HG03342 (cell line): ENCODE data around the gene MRPS12.
A peak's percentile ranks its signal among the peaks of the same experiment; 100 is the strongest.

Experiments
- ATAC-seq: cut with Tn5 transposase; IDR thresholded peaks from one replicate; pipeline ENCODE4 v1.9.1; 2021; ENCODE audit warnings: mild to moderate bottlenecking, moderate library complexity; ENCODE audit not compliant: unreplicated experiment

MRPS12 gene

DNA sequence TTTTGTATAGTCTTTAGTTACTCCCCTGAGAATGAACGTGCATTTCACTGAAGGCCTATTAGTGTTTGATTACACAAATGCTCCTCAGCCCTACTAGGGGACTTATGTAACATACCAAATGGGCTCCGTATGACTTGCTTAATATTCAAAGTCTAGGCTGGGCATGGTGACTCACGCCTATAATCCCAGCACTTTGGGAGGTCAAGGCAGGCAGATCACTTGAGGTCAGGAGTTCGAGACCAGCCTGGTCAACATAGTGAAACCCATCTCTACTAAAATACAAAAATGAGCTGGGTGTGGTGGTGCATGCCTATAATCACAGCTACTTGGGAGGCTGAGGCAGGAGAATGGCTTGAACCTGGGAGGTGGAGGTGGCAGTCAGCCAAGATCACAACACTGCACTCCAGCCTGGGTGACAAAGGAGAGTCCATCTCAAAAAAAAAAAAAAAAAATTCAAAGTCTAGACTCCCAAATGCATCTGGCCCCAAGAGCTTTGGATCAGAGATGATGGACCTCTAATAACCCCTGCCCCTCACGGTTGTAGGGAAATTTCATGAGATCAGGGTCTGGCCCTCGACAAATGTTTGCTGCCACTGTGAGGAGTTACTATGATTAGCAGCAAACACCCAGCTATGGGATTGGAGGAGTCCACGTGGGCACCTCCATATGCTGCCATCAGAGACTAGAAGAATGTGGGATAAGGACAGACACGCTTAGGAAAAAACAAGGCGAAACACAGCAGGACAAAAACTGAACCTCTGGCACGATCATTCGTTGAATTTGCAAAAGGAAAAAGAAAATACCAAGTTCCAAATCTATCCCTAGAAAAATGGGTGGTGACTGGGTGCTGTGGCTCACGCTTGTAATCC, 40.2 kb downstream of the MRPS12 start:
- ATAC-seq, result no peak

- no peak for ATAC-seq
These were observed 40.9 kb downstream of the MRPS12 start for GRCh38 chr19:38971672-38972071.

- ATAC-seq, result no peak
These were observed 44.0 kb downstream of the MRPS12 start for GRCh38 chr19:38974624-38975213.

DNA sequence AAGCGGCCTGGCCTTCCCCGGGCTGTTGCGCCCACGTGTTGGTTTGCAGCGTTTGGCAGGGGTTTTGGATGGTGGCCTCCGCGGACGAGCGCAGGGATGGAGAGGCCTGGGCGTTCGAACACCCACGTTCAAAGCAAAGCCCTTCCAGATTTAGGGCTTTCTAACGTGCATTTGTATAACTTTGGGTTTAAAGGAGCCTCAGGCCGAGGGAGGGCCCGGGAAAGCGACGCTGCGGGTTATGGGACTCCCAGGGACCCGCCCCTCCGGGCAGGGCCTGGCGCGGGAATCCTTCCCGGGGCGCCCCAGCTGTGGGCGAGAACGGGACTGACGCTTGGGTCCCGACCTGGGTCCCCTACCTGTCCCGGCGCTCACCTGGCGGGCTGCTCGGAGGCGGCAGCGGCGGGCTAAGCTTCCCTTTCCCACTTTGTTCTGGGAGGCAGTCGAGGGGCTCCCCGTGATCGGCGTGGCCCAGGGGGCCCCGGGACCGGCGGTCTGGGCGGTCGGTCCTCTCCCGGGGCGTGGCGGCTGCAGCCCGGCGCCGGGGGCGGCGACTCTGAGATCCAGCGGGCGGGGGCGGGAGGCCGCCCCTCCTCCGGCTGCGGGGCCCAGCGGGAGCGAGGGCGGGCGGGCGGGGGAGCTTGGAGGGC, 44.6 kb downstream of the MRPS12 start, which contains the start of gene FBXO17:
TSS of gene FBXO17 (minus strand) at position 529 of the 647 bp plus-strand sequence. CDS start 25,423 bp downstream, outside the sequence.
- ATAC-seq, result no peak

- ATAC-seq, result no peak
These were observed 45.1 kb downstream of the MRPS12 start for GRCh38 chr19:38975861-38976271.

- peak; percentile 86 for ATAC-seq
These were observed 46.9 kb downstream of the MRPS12 start for GRCh38 chr19:38977445-38978325.

- no peak for ATAC-seq
These were observed 47.6 kb downstream of the MRPS12 start for GRCh38 chr19:38978326-38978689.

GRCh38 chr19:38979812-38980211, 49.1 kb downstream of the MRPS12 start:
- no peak for ATAC-seq

DNA sequence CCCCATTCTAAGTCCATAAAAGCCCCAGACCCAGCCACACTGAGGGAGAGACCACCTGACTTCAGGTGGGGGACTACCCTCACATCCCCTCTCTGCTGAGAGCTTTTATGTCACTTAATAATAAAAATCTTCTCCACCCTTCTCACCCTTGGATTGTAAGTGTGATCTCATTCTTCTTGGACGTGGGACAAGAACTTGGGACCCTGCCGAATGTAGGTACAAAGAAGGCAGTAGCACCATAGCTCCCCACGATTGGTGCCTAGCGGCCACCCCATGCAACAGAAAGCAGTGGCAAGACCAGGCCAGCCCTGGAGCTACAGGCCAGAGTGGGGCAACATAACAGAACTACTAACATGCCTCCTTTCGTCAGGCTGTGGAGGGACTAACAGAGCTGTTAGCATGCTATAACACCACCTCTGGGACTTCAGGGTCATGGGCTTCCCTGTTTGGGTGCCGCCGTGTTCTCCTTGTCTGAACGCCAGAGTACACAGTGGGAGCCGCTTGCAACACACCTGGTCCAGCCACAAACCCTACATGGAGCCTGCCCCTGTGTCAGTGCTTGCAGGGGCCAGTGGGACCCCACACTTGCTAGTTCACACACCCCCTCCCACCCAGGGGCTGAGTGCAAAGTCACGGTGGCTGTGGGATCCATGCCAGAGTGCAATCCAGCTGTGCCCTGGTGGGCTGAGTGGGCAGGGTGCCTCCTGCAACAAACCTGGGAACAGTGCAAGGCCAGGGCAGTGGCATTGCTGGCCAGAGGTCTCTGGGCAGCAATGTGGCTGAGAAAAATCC, 50.0 kb downstream of the MRPS12 start:
- ATAC-seq, result no peak
